Measurements from ENCODE around the gene ODF2L. TPM values are rescaled to one million over a fixed set of nuclear protein-coding genes. Genes with fewer than 3 reads are reported as not detected.

The ODF2L gene
- total and polyA plus RNA-seq, 2 of the 4 experiments (the other 2 are of a cell fraction) = 10.4 to 12.3 TPM

GRCh38 chr1:86396498-86396890 lies 371 bp upstream of the ODF2L start (continued):
- no peak for TF ChIP-seq POLR2A (IDR thresholded peaks at IDR 0.05; ENCODE audit: low read depth, low read length)

DNA sequence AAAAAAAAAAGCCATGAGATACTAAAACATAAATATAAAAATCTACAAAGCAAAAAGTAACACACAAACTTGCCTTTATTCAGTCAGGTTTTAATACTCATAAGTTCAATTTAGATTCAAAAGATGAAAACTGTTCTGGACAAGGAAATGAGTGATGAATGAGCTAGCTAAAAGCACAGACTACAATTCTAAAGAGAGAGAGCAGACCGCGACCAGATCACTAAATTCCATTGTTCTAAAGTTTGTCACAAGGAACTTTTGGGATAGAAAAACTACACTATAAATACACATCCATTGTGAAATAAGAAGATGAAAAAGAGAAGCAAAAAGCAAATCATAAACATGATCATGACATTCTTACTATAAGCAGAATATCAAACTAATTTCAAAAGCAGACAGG lies 1.7 kb downstream of the ODF2L start:
- ChIA-PET POLR2A (ENCODE audit: unreplicated experiment) (interaction anchor here (0.6 to 0.7 kb wide), 3 partner anchors 200 to 1285 kb away, joined by 3 to 7 read pairs (median 5); no protein-coding TSS in a partner anchor), CTCF (interaction anchor here (0.6 kb wide), 1 partner anchor 105 kb away, joined by 3 read pairs; no protein-coding TSS in a partner anchor)
- Histone ChIP-seq H3K36me3 (ENCODE audit: control insufficient read depth, insufficient read depth, low read length) (no peaks in the 10 kb centered on the region), H4K8ac (ENCODE audit: low read depth in 2 of 2, low read length in 2 of 2) (no peak overlapping the region), H4K91ac (ENCODE audit: insufficient read depth, low read depth, low read length) (no peak overlapping the region), H3K4ac (ENCODE audit: low read depth, low read length) (no peak overlapping the region; the same call in 1 of the 2 replicates), H4K20me1 (ENCODE audit: insufficient read depth, low read length) (no peaks in the 10 kb centered on the region; the same call in 1 of the 2 replicates), H3K14ac (replicated peaks; ENCODE audit: low read depth, low read length) (no peak overlapping the region), H3K18ac (ENCODE audit: low read depth, low read length) (no peak overlapping the region), H3K9me3 (ENCODE audit: control insufficient read depth, insufficient read depth, low read length) (no peaks in the 10 kb centered on the region), H3K4me3 (ENCODE audit: insufficient read depth, low read depth, low read length) (no peak overlapping the region), H3K9ac (ENCODE audit: low read depth, low read length) (no peak overlapping the region), H2AK5ac (ENCODE audit: low read depth, low read length) (no peak overlapping the region), H4K5ac (ENCODE audit: low read depth, low read length) (no peak overlapping the region), H2BK15ac (ENCODE audit: low read depth, low read length) (no peak overlapping the region), H3K79me1 (ENCODE audit: low read depth in 1 of 2, low read length in 2 of 2) (peaks cover 5 to 17% of the 10 kb centered on the region in 2 experiments; a peak in 3 of 4 replicates), H3K9me1 (ENCODE audit: insufficient read depth, low read length) (no peaks in the 10 kb centered on the region; the same call in 1 of the 2 replicates), H2BK5ac (ENCODE audit: low read depth, low read length, poor library complexity, severe bottlenecking) (no peak overlapping the region), H2BK120ac (ENCODE audit: low read depth, low read length) (no peak overlapping the region), H3K27me3 (ENCODE audit: control insufficient read depth, insufficient read depth, low read length) (peaks cover 2% of the 10 kb centered on the region; the same call in 1 of the 2 replicates), H3K27ac (ENCODE audit: insufficient read depth, low read length) (no peak overlapping the region), H3K4me2 (ENCODE audit: low read depth, low read length) (0 out of 2 replicates have a peak overlapping the region, but pooled peaks have one; percentile 16), H3K4me1 (ENCODE audit: control insufficient read depth, insufficient read depth, low read length) (peaks cover 2% of the 10 kb centered on the region; the same call in 1 of the 2 replicates), H2BK20ac (ENCODE audit: low read depth, low read length) (no peak overlapping the region), H2AK9ac (replicated peaks; ENCODE audit: low read depth, low read length, poor library complexity) (no peak overlapping the region), H3K23ac (ENCODE audit: low read depth, low read length) (no peak overlapping the region), H2AFZ (replicated peaks; ENCODE audit: low read length, poor library complexity) (no peak overlapping the region), H3K56ac (ENCODE audit: extremely low read depth, insufficient read depth, low read length) (no peak overlapping the region)
- TF ChIP-seq POLR2A (IDR thresholded peaks at IDR 0.05; ENCODE audit: low read depth, low read length) = no peak
- TF ChIP-seq CEBPB (IDR thresholded peaks at IDR 0.05; ENCODE audit: low read depth, low read length) = 0 out of 2 replicates have a peak, but pooled peaks have one; percentile 10
- peak; percentile 49 for DNase-seq
- no CpG with 5 or more reads among the region's 2 CpGs for WGBS, 2 experiments (ENCODE audit: extremely low coverage in 2 of 2, insufficient read length in 1 of 2)
- dilution Hi-C loops (cut with HindIII; ENCODE audit: low sequenced_read_pairs, unreplicated experiment) = no loop called here
- in situ Hi-C loops (cut with MboI; ENCODE audit: low sequenced_read_pairs) = loop anchor here (25.0 kb wide), 2 partner anchors 568 to 693 kb away; no protein-coding TSS in a partner anchor
- no peak for ATAC-seq (ENCODE audit: low read depth)
- intact Hi-C loops (cut with micrococcal nuclease) = no loop called here
- BruUV-seq (replicated peaks) = no TSS peak

Measured in IMR-90 (cell line).